Amygdala (tissue), 56 donors: ENCODE measurements around the gene PHYHIPL.

Experiments
- DNase-seq, 56 donors: peaks; one replicate each; lab custom pipeline; 2025; lab: John Stamatoyannopoulos, UW

Gene PHYHIPL

GRCh38 chr10:59287587-59288255, 111.3 kb downstream of the PHYHIPL start:
- DNase-seq: peak in 22 of 56 donors; percentile 15 to 85 (median 46)

GRCh38 chr10:59289853-59290252, 113.4 kb downstream of the PHYHIPL start:
- DNase-seq: no peak

GRCh38 chr10:59290448-59290847, 114.0 kb downstream of the PHYHIPL start:
- no peak for DNase-seq
